GM19372 (cell line): ENCODE data around the gene MYO10.
"Not testable (repeated sequence)": the region's sequence is repeated elsewhere in the genome, so short reads cannot be mapped to it uniquely, and the experiment has no call there.

ENCODE experiments used
- ATAC-seq: cut with Tn5 transposase; IDR thresholded peaks from one replicate; pipeline ENCODE4 v1.9.1; 2021; ENCODE audit warnings: mild to moderate bottlenecking, low read depth, moderate library complexity; ENCODE audit not compliant: unreplicated experiment

MYO10 gene

GRCh38 chr5:16889972-16890519, 46.0 kb downstream of the MYO10 start:
- no peak for ATAC-seq

- ATAC-seq = no peak
Measured at GRCh38 chr5:16889203-16889971, 46.7 kb downstream of the MYO10 start.

DNA sequence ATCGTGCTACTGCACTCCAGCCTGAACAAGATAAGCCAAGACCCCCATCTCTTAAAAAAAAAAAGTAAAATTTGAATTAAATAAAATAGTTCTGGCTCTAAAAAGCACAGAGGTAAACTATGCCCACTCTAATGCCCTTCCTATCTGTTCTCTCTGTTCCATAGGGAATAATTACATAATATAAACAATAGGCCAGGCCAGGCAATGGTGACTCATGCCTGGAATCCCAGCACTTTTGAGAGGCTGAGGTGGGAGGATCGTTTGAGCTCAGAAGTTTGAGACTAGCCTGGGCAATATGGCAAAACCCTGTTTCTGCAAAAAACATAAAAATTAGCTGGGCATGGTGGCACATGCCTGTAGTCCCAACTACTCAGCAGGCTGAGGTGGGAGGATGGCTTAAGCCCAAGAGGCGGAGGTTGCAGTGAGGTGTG, 47.4 kb downstream of the MYO10 start:
- ATAC-seq = no peak

- no peak for ATAC-seq
Measured at GRCh38 chr5:16886793-16887345, 49.2 kb downstream of the MYO10 start.

- no peak for ATAC-seq
Measured at GRCh38 chr5:16886366-16886736, 49.7 kb downstream of the MYO10 start.

GRCh38 chr5:16885635-16886365, 50.3 kb downstream of the MYO10 start:
- ATAC-seq = no peak

GRCh38 chr5:16884595-16884994, 51.5 kb downstream of the MYO10 start:
- ATAC-seq = no peak

- ATAC-seq = no peak
Measured at GRCh38 chr5:16883806-16884205, 52.3 kb downstream of the MYO10 start.

DNA sequence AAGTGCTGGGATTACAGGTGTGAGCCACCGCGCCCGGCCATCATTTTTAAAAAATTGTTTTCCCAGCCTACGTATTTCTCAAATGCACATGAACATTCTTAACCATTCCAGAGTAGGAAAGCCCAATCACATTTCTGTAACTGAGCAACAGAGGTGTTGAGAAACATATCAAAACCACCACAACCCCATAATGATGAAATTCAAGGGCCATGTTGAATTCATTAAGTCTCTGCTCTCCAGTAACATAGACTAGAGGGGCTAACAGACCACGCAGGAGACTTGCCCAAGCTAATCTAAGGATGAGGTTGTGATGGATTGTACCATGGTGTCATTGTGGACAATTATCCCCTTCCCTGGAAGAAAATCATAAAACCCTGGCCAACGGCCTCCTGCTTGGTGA, 52.9 kb downstream of the MYO10 start:
- ATAC-seq = no peak

- ATAC-seq = no peak
Measured at GRCh38 chr5:16881251-16881650, 54.8 kb downstream of the MYO10 start.

- no peak for ATAC-seq
Measured at GRCh38 chr5:16880547-16880946, 55.5 kb downstream of the MYO10 start.

- ATAC-seq = no peak
Measured at GRCh38 chr5:16879650-16880049, 56.4 kb downstream of the MYO10 start.

DNA sequence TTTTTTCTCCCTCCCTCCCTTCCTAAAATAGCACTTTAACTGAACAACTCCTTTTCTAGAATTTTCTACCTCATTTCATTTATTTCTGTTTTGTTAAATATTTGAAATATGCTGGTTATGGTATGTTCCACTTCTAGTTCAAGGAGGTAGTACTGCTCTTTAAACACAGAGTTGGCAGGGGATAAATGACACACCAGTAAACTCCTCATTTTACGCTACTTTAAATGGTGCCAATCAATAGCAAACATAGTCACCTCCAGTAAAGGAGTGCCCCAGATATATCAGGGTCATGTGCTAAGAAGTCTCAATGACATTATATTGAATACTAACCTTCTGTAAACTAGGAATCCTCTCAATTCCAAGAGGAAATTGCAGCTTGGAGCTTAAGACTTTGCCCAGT, 56.9 kb downstream of the MYO10 start:
- ATAC-seq = no peak

DNA sequence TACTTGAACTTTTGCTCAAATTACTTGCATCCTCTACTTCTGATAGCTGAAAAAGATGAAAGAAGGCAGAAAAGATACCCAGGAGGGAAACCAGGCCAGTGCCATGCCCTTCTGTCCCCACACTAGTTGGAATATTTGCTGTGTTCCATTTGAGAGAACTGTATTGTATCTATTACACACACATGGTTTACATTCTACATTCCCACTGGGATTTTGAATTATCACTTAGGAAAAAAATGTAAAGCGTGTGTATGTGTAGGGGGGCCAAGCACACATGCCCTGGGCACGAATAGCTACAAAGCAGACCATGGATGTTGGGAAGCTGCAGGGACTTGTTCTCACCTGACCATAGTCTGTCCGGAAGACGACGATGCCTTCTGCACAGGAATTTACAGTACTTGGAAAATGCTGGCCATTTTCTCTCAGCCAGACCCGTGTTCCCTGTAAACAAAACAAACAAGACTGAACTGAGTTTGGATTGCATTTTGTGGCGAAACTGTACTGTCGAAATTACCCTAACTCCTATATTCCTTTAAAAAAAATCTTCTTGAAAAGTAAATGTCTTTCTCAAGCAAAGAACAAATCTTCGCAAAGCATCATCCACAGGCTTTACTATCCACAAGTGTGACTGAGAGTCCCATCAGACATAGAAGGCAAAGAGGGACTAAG, 58.7 kb downstream of the MYO10 start:
- ATAC-seq = no peak

- not testable (repeated sequence) for ATAC-seq
Measured at GRCh38 chr5:16874424-16874823, 61.7 kb downstream of the MYO10 start.

DNA sequence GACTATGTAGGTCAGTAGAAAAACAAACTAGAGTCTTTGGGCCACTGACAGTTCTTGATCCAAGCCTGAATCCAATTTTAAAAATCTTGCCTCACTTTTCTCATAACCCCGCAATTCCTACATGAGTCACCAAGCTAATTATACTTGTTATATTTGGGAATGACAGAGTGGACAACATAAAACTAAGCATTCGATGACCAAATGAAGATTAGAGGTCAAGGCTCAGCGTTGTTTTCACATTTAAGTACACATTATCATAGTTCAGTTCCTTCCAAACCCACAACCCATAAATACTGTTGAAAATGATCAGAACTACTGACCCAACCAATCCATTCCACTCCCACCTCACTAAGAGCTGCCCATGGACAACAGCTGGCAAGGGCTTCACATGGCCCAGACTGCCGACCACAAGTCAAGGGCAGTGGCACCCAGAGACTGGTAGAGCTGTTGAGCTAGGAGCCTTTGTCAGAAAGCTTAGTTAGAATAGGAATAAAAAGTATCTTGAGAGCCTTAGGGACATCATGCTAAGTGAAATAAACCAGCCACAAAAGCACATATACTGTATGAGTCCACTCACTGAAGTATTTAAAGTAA, 64.2 kb downstream of the MYO10 start:
- no peak for ATAC-seq

DNA sequence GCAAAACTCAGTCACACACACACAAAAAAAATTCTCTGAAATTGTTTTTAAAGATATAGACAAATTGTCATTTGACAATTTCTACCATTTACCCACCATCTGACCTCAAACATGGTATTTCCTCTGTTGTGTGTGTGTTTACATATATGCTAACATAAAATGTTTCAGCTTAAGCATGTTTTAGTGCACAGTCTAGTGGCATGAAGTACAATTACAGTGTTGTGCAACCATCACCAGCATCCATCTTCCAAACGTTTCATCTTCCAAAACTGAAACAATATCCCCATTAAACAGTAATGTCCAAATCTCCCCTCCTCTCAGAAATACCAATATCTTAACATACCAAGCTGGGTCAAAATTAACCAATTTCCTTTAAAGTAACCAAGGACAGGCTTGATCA, 65.2 kb downstream of the MYO10 start:
- ATAC-seq = no peak

GRCh38 chr5:16869821-16870796, 66.0 kb downstream of the MYO10 start:
- no peak for ATAC-seq

DNA sequence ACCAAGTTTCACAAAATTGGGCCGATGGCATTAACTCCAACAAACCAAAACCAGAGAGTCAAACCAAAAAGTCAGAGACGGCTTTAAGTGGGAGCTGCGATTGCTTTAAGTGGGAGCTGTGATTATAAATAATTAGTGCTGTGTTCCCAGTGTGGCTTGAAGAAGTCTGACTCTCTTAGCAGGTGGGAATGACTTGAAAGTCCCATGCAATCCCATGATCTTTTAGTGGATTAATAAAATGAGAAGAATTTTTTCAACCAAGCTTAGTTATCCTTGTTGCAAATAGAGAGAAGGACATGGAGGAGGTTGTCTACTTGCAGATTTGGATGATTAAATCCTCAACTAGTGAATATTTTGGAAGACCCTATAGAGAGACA, 68.5 kb downstream of the MYO10 start:
- no peak for ATAC-seq
